ENCODE results near the gene CFAP410.
"Not testable (repeated sequence)": the region's sequence is repeated elsewhere in the genome, so short reads cannot be mapped to it uniquely, and the experiment has no call there.

The CFAP410 gene

GRCh38 chr21:44368711-44369446, 29.7 kb upstream of the CFAP410 start:
- peak; percentile 64 for DNase-seq

DNA sequence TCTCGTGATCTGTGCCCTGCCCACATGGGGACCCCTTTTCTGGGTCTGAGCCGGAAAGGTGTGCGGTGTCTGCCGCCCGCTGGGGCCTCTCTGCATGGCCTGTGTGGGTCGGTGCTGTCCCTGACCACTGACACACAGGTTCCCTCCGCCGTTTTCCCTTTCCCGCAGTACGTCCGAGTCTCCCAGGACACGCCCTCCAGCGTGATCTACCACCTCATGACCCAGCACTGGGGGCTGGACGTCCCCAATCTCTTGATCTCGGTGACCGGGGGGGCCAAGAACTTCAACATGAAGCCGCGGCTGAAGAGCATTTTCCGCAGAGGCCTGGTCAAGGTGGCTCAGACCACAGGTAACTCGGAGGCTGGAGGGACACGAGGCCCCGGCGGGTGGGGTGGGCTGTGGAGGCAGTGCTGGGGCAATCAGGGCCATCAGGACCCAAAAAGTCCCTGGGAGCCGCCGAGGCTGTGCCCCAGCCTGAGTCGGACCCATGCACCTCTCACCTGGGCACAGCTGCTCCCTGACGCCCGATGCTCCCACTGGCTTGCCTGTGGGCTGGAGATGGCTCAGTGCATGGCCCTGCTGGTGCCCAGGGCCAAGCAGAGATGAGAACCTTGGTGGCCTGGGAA, 27.5 kb upstream of the CFAP410 start:
- DNase-seq = no peak

GRCh38 chr21:44365967-44366585, 26.9 kb upstream of the CFAP410 start:
- DNase-seq = no peak

- DNase-seq = no peak
Observed at GRCh38 chr21:44365251-44365966, 26.2 kb upstream of the CFAP410 start.

DNA sequence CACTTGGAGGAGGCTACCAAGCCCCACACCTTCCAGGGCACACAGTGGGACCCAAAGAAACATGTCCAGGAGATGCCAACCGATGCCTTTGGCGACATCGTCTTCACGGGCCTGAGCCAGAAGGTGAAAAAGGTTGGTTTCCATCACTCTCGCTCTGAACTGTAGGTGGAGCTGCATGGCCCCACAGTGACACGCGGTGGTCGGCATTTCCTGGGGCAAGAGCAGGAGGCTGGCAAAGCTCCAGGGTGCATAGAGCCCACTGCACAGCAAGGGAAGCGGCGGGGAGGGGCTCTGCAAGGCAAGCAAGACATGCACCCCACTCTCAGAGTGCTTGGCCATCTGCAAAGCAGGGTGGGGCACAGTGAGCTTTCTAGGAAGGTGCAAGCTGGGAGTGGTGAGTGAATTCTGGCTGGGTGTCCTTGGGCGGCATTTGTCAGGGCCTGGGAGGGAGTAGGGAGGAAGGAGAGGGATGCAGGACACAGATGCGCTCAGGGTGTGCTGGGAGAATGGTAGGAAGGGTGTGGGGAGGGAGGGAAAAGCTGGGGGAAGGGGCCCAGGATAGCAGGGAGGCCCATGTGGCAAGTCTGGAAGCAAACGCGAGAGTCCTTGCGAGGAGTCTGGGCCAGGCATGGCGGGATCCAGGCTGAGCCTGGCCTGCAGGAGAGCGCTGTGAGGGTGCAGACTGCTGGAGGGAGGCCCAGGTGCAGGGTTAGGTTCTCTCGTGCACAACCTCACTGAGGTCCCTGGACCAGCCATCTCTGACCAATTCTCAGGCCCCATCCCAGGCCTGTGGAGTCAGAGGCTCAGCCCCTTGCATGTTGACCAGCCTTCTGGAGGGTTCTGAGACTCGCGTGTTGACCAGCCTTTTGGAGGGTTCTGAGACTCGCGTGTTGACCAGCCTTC, 25.2 kb upstream of the CFAP410 start:
- no peak for DNase-seq

- no peak for DNase-seq
Observed at GRCh38 chr21:44363278-44363677, 24.1 kb upstream of the CFAP410 start.

DNA sequence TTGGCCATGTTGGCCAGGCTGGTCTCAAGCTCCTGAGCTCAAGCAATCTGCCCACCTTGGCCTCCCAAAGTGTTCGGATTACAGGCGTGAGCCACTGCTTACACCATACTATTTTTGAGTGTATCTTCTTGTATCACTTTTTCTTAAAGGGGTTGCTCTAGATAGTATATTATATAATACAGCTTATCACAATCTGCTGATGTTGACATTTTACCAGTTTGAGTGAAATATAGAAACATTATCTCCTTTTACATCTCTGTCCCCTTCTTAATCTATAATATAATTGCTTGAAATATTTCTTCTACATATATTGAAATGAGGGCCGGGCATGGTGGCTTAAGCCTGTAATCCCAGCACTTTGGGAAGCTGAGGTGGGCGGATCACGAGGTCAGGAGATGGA, 22.7 kb upstream of the CFAP410 start:
- not testable (repeated sequence) for DNase-seq

GRCh38 chr21:44360159-44360558, 21.0 kb upstream of the CFAP410 start:
- DNase-seq = no peak

- DNase-seq = peak; percentile 49
Observed at GRCh38 chr21:44359396-44359795, 20.2 kb upstream of the CFAP410 start.

DNA sequence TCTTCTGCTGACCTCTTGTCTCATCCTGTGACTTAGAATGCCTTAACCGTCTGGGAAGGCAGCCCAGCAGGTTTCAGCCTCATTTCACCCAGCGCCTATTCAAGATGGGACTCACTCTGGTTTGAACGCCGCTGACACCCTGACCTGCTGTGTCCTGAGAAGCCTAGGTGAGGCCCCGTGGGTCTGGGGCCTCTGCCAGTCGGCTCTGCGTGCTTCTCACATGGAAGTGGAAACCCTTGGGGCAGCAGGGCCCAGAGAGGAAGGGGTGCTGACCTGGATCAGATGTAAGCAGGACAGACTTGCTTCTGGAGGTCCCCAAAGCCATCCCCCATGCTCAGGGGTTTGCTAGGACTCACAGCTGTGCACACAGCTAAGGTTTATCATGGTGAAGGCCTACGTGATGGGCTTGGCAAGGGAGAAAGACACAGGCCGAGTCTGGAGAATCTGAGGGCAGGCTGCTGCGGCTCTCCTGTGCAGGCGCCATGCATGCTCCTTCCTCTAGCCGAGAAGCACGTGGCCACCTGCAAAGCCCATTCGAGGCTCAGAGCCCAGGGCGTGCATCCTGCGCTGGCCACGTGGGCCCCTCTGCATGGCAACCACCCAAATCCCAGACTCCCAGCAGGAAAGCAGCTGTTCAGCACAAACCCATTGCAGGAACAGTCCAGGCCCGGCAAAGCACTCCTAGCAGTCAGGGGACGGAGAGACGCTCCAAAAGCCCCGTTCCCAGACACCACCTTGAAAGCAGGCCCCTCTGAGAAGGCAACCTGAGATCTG, 18.1 kb upstream of the CFAP410 start:
- no peak for DNase-seq

GRCh38 chr21:44356636-44357035, 17.4 kb upstream of the CFAP410 start:
- no peak for DNase-seq

GRCh38 chr21:44356160-44356559, 17.0 kb upstream of the CFAP410 start:
- DNase-seq = no peak

DNA sequence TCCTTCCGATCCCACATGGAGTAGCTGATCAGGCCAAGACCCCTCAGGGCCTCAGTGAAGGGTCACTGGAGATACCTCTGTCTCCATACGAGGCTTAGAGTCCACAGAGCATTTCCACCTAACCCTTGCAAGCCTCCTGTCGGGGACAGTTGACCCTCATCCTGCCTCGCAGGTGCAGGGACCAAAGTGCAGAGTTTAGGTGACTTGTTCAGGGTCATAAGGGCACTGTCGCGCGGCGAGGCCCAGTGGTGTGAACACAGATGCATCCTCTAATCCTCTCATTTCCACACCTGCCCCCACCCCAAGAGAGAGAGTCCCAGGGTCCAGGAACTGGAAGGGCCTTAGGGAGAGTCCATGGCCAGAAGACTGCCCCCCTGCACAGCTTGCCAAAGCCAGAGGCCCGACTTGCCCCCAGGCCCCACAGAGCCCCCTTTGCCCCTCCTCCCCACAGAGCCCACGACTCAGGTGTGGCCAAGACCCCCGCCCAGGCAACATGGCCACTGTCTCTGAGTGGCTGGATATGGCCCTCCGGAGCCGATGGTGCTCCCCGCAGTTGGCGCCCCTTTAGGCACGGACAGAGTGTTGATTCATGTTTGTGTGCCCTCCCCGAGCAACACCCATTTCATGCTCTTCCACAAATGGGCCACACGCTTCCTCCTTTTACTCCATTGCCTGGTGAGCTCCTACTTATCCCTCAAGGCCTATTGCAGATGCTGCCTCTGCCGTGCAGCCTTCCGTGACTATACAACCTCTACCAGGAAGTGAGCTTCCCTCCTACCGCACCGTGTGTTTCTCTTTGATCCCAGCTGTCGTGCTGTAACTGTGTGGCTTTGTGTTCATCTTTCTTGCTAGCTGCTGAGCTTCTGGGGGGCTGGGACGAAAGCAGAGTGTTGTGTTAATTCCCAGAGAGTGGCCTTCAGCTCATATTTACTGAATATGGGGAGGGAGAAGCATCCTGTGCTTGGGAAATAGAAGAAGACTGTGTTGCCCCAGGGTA, 15.9 kb upstream of the CFAP410 start:
- DNase-seq = no peak

DNA sequence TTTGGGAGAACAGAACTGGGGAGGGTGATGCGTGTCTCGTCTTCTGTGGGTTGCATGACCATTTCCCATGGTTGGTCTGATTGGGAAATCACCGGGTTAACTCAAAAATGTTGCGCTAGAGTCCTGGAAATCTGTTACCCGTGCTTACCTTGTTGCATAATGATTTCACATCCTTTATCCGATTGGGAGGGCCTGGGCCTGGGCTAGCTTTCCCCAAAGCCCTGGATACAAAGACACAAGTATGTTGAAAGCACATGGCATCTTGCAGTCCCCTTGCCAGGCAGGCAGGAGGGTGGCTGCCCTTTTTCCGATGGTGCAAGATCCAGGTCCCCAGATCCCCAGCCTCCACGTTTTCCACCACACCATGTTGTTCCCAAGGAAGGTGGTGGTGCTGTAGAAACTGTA, 14.8 kb upstream of the CFAP410 start:
- no peak for DNase-seq

- DNase-seq = peak; percentile 48
Observed at GRCh38 chr21:44353191-44353970, 14.2 kb upstream of the CFAP410 start, which contains the start of gene TRPM2. TSS of gene TRPM2 (plus strand) at chr21:44353621. CDS start at chr21:44353701, 80 bp downstream.

- no peak for DNase-seq
Observed at GRCh38 chr21:44352253-44352860, 13.2 kb upstream of the CFAP410 start.

GRCh38 chr21:44351535-44352252, 12.5 kb upstream of the CFAP410 start:
- DNase-seq = no peak

DNA sequence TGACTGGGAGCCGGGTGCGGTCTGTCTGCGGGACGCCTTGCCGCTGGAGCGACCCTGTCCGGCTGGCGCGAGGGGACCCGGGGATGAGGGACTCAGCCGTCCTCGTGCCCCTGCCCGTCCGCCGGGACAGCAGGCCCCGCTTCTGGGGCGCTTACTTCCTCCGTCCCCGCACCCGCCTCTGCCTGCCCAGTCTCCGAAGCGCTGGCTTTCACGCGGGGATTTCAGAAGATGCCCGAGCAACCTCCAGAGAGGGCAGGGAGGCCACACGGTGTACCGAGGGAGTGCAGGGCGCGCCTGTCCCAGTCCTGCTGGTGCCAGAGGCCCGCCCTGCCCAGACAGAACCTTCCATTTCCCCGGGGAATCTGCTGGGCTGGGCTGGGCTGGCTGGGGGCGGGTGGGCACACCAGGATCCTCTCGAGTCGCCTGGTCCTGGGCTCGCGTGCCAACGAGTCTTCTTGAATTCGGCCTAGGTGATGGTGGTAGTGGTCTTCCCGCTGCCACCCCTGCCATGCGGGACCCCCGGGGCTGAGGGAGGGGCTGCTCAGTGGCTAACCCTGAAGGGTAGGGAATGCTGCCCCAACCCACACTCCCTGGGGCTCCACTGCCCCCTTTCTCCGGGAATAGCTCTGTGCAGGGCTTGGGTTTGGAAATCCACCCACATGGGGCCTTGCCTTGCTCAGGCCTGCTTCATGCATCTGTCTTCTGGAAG, 11.7 kb upstream of the CFAP410 start:
- DNase-seq = no peak
